T-helper 1 cell treated with Interleukin-12 subunit alpha and Interleukin-12 subunit beta and Interleukin-4 antibody, amounts not matched to agents 30 ng/mL and 1 ng/mL, for 36 hours (primary cell): ENCODE measurements around the gene SPRR3. TPM values are rescaled to one million over a fixed set of nuclear protein-coding genes. Genes with fewer than 3 reads are reported as not detected.

ENCODE experiments used
- intact Hi-C: fragments of 100-400 bp; cut with micrococcal nuclease; formaldehyde crosslinking; loops from one replicate; pipeline ENCODE4 v1.15.1; 2024
- total RNA-seq: library from RNA; stranded (reverse); gene quantifications from 2 replicates; pipeline ENCODE4 v1.2.3, GENCODE V29; 2022

SPRR3 gene
- not detected in 2 replicates for total RNA-seq

DNA sequence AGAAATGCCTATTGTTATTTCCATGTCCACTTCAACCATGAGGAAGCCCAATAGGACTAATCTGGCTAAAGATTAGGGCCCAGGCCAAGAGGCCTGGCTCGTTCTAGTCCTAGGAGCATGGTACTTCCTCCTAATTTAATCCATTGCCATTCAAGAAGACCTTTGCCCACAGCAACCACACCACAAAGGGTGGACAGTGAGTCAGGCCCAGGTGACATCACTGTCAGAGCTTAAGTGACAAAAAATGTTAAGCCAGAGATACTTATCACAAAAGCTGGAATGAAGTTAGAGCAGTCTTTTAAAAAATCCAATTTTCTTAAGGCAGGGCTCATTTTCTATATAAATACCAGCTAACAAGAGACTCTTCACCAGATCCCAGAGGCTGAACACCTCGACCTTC, at the start of gene SPRR3:
TSS of gene SPRR3 (plus strand) at position 368 of the 400 bp plus-strand sequence. CDS start 1,272 bp downstream, outside the sequence.
- intact Hi-C loops = no loop called here

DNA sequence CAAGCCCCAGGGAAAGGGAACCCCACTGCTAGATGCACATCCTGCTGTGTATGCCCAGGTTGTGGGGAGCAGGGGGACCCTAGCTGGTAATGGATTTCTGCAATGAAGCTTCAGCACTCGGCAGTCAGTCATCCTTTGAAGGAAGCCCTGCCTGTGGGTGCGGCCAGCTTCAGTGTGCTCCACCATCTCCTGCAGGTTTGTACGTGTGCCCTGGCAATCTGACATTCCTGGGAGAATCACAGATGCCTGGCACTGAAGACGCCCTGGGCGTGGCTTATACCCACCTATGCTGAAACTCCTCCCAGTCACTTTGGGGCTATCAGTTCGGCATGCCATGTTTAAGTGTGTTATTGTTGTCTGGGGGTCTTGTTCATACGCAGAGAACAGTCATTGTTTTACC, 47.8 kb upstream of the SPRR3 start:
- intact Hi-C loops = no loop called here

DNA sequence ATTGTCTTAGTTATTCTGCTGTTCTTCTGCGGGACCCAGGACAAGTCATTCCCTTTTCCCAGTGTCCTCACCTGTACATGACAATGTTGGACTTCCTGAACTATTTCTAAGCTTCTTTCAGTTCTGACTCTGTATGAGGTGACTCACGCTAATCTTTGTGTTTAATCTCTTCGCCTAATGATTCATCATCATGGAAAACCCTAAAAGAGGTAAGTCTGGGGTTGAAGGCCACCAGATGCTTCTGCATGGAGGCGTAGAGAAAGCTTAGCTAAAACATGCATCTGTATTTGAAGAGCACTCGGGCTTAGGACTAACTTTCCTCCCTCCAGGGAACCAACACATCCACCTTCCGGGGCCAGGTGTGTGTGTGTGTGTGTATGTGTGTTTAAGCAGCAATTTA, 47.1 kb upstream of the SPRR3 start:
- intact Hi-C loops = no loop called here

DNA sequence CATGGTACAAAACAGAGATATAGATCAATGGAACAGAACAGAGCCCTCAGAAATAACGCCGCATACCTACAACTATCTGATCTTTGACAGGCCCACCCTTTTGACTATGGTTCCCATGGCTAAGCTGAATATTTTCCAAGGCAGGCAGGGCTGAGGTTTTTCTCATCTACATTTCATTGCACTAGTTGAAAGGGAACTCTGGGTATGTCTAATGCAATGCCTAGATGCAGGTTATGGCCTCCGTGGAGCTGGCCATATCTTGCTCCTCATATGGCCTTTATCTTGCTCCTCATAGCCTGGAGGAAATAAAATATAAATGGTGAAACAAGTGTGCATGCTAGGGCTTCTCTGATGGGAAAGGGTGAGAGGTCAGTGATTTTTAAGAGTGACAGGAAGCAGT, 44.0 kb upstream of the SPRR3 start:
- intact Hi-C loops = no loop called here

GRCh38 chr1:152959273-152959672, 42.3 kb upstream of the SPRR3 start:
- intact Hi-C loops = no loop called here

- intact Hi-C loops = no loop called here
Observed at GRCh38 chr1:152959801-152960451, 41.6 kb upstream of the SPRR3 start.

- intact Hi-C loops = no loop called here
Observed at GRCh38 chr1:152960452-152961044, 41.0 kb upstream of the SPRR3 start.

GRCh38 chr1:152961226-152961891, 40.2 kb upstream of the SPRR3 start:
- intact Hi-C loops = no loop called here

DNA sequence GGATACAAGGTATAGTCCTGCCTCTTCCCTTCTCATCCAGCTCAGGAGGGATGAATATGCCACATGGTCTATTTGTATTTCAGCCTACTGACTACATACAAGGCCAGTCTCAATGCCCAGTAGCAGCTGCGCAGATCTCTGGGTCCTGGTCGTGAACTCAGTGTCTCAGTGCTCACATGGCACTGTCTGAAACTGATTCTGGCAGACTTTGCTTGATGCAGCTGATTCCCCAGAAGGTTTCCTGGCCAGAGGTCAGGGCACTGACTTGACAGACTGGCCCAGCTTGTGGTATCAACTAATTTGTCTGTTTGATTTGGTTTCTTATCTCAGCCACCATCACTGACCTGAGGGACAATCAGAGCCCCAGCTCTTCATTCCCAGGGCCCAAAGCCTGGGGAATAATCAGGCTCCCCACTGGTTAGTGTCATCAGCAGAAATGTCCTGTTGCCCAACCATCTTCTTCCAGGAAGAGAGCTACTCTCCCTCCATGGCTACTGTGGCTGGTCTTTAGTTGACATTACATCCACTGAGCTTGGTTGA, 38.6 kb upstream of the SPRR3 start:
- intact Hi-C loops = no loop called here

DNA sequence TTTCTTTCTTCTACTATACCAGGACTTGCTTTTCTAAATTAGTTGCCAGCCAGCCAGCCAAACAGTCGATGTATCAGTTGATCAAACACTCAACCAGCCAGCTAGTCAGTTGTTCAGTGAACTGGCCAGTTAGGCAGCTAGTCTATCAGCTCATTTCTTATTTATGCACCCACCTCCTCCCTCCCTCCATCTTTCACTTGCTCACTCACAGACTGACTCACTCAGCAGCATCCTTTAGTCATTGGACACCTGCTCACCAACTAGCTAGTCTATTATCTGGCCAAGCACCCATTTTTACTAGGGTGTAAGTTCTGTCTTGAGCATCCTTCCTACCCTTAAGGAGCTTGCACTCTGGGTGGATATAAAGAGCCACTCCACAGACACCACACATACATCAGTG, 37.0 kb upstream of the SPRR3 start:
- intact Hi-C loops = no loop called here

- intact Hi-C loops = no loop called here
Observed at GRCh38 chr1:152965853-152966252, 35.7 kb upstream of the SPRR3 start.

DNA sequence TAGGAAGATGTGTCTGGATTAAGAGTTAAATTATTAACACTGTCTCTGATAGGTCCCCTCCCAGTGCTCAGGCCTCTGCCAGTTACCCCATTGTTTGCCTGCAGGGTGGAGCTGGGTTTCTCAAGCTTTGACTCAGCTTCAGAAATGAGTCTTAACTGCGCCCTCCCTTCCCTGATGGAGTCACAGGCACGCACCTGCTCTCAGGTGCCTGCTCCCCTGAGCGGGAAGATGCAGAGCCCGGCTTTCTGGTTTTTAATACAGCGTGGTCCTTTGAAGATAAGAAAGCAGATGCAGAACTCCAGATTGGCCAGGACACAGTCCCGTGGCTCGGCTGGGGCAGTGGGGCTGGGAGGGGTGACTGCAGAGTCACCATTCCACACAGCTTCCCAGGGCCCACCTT, 34.3 kb upstream of the SPRR3 start:
- intact Hi-C loops = no loop called here

DNA sequence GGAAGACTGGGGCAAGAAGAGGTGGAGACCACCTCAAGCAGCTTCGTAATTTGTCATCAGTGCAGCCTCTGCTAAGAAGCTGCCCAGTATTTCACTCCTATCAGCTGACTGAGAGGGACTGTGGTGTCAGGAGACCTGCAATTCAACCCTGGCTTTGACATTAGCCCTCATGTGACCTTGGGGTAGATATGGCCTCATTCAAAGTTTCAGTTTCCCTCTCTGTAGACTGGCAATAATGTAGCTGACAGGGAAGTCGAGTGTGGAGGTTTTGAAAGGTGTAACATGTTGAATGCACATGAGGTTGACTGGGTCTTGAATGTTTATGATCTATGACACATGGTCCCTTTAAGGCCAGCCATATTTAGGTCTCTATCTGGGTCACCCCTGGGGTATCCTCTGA, 33.3 kb upstream of the SPRR3 start:
- intact Hi-C loops = no loop called here

- intact Hi-C loops = no loop called here
Observed at GRCh38 chr1:152969036-152969435, 32.5 kb upstream of the SPRR3 start.

- intact Hi-C loops = no loop called here
Observed at GRCh38 chr1:152970495-152970894, 31.1 kb upstream of the SPRR3 start, which contains the start of gene SPRR4. Gene SPRR4, plus strand, starts transcription at chr1:152970648. Its CDS starts 1,243 bp downstream, at chr1:152971891.

GRCh38 chr1:152972196-152972886, 29.2 kb upstream of the SPRR3 start:
- intact Hi-C loops = no loop called here

DNA sequence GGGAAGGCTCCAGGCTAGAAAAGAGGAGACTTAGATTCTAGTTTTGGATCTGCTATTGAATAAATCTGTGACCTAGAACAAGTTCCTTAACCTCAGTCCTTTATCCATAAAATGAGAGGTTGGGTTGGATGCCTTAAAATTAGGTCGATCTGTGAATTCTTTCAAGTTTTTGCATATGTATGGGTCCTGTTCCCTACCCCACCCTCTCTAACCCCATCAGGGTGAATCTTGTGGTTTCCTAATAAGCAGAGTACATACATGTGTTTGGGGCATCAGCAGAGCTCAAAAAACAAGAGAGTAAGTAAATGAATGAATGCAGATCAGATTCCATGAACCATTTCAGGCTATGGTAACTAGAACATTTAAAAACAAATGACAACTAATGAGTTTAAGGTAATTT, 24.9 kb upstream of the SPRR3 start:
- intact Hi-C loops = no loop called here

- intact Hi-C loops = no loop called here
Observed at GRCh38 chr1:152977614-152978013, 23.9 kb upstream of the SPRR3 start.

DNA sequence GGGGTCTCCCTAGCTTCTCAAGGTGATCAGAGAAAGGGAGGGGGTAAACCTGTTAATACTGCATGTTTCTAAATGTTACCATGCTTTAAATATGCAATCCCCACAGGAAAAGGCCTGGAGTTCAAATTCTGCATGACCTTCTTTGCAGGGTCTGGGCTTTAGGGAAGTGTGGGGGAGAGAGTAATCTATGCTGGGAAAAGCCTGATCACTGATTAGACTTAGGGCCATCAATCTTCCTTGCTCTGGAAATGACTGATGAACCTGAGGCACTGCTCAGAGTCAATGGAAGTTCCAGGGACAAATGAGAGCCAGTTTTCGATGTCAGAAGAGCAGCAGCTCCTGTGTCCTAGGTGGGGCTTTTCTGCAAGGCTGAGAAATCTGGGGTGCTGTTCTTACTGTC, 20.9 kb upstream of the SPRR3 start:
- intact Hi-C loops = no loop called here

DNA sequence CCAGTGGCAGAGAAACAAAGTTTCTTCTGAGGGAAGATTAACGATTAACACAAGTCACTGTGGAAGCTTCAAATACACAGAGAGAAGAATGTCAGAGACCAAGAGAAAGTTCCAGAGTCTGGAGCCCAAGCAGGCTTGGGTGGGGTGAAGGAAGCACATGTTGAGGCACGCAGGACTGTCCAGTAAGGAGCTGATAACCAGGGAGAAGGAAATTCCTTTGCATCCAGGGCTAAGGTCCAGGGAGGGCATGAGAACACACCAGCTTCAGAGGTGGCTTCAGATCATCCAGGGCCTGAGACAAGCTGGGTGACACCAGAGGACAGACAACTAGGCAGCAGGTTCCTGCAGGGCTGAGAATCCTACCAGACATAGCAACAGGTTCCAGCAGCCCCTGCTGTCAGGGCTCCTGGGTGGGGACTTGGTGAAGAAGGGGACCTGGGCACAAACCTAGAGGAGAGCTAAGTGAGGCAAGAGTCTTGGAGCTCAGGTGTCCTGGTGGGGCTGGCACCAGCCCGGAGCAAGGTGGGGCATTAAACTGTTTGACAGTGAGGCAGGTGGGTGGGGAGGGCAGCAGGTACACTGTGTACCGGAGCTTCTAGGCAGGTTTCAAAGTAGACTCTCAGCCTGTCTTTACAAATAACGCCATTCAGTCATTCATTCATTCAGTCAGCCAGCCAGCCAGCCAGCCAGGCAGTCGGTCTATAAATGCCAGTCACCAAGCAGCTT, 20.2 kb upstream of the SPRR3 start:
- intact Hi-C loops = no loop called here

DNA sequence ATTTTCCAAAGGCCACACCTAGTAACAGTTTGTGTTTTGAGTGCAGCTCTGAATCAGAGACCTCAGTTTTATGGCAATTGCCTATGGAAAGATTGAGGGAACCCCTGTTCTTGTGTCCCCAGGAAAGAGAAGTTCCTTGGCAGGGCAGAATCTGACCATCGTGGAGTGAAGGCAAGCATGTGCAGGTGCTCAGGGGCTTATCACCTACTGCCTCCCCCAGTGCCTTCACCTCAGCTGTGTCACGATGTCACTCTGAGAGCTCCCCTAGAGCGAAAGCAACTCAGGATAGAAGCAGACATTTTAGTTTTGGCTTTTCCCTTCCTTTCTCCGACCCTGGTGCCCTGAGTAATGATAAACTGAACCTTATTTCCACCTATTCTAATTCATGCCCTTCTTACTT, 19.5 kb upstream of the SPRR3 start:
- intact Hi-C loops = no loop called here
